ENCODE results near the gene CARMIL1.

Gene CARMIL1

DNA sequence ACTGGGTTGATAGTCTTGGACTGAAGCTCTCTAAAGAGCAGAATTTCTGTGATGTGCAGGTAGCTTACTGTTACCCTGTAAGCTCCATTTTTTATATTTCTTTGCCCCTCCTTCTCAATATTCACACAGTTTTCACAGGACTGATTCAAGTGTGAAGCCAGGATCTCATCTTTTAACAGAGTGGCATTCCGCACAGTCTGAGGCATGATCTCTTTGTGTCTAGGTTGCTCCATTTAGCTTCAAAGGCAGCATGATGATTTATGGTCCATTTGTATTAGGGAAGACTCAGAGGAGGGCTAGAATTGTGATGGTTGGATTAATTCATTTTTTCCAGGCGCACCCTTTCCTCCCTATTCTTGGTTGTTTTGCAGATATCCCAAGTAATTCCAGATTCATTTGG, 43.5 kb downstream of the CARMIL1 start:
- no peaks in the 10 kb centered on the region for H3K9me2 ChIP-seq (replicated peaks; ENCODE audit: low read depth, low read length)
- no peak overlapping the region for H2AFZ ChIP-seq (ENCODE audit: low read length)
- no peaks in the 10 kb centered on the region for H3K36me3 ChIP-seq (ENCODE audit: insufficient read depth, low read length)
- H3K4me1 ChIP-seq (ENCODE audit: insufficient read depth, low read length, poor library complexity, severe bottlenecking), result peaks cover 4% of the 10 kb centered on the region
- no peaks in the 10 kb centered on the region for H3F3A ChIP-seq (ENCODE audit: low read depth)
- no peaks in the 10 kb centered on the region for H3K27me3 ChIP-seq (ENCODE audit: insufficient read depth, low read length, poor library complexity, severe bottlenecking)
- H3K79me2 ChIP-seq (ENCODE audit: insufficient read depth, low read length), result peaks cover 10% of the 10 kb centered on the region; the same call in 1 of the 2 replicates
- no peak overlapping the region for H3K4me3 ChIP-seq (ENCODE audit: low read length, poor library complexity, severe bottlenecking)
- no peak overlapping the region for H3K4me2 ChIP-seq (ENCODE audit: low read depth, low read length, poor library complexity, severe bottlenecking)
- TF ChIP-seq, protein P1, sequence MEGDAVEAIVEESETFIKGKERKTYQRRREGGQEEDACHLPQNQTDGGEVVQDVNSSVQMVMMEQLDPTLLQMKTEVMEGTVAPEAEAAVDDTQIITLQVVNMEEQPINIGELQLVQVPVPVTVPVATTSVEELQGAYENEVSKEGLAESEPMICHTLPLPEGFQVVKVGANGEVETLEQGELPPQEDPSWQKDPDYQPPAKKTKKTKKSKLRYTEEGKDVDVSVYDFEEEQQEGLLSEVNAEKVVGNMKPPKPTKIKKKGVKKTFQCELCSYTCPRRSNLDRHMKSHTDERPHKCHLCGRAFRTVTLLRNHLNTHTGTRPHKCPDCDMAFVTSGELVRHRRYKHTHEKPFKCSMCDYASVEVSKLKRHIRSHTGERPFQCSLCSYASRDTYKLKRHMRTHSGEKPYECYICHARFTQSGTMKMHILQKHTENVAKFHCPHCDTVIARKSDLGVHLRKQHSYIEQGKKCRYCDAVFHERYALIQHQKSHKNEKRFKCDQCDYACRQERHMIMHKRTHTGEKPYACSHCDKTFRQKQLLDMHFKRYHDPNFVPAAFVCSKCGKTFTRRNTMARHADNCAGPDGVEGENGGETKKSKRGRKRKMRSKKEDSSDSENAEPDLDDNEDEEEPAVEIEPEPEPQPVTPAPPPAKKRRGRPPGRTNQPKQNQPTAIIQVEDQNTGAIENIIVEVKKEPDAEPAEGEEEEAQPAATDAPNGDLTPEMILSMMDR (conservative IDR thresholded peaks at IDR 0.05; ENCODE audit: low read length), result no peak
- TF ChIP-seq EZH2phosphoT487 (IDR thresholded peaks at IDR 0.05; ENCODE audit: borderline replicate concordance), result no peak
- no peaks in the 10 kb centered on the region for H4K20me1 ChIP-seq (ENCODE audit: insufficient read depth, low read length, poor library complexity, severe bottlenecking)
- no peaks in the 10 kb centered on the region for H3K9me3 ChIP-seq (ENCODE audit: insufficient read depth, low read depth, low read length)
- no peak overlapping the region for H3K9ac ChIP-seq (ENCODE audit: low read depth, low read length, poor library complexity, severe bottlenecking)

DNA sequence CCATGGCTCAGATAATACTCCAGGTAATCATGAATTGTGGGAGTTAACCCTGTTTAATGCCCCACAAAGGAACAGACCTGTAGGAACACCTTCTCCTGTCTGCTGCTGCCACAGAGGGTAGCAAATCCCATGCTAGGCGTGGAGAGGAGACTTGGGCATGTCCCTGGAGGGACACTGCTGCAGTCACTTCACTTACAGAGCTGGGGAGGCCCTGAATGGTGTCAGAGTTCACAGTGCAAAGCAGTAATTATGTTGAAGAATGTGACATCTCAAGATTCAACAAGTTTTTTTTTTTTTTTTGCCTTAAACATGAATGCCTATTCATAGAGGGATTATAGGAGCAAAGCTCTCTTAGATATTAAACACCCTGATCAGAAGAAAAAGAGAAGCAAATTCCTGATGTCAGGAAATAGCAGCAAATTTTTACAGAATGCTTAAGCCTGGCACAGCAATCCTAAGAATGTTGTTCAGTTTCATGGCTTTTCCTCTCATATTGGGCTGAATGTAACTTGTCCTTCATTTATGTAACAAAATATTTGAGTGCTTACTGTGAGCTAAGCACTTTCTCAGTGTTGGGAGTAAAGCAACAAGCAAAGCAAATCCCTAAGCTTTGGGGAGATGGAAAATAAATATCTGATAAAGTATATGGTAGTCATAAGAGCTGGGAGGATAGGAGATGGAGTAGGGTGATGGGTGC, 45.0 kb downstream of the CARMIL1 start:
- no peak overlapping the region for H3K9ac ChIP-seq (ENCODE audit: low read depth, low read length, poor library complexity, severe bottlenecking)
- H3K79me2 ChIP-seq (ENCODE audit: insufficient read depth, low read length), result no peaks in the 10 kb centered on the region
- no peaks in the 10 kb centered on the region for H3F3A ChIP-seq (ENCODE audit: low read depth)
- no peaks in the 10 kb centered on the region for H3K9me2 ChIP-seq (replicated peaks; ENCODE audit: low read depth, low read length)
- H3K4me3 ChIP-seq (ENCODE audit: low read length, poor library complexity, severe bottlenecking), result no peak overlapping the region
- no peak for TF ChIP-seq EZH2phosphoT487 (IDR thresholded peaks at IDR 0.05; ENCODE audit: borderline replicate concordance)
- TF ChIP-seq, protein P1 (conservative IDR thresholded peaks at IDR 0.05; ENCODE audit: low read length), result no peak
- H2AFZ ChIP-seq (ENCODE audit: low read length), result no peak overlapping the region
- no peaks in the 10 kb centered on the region for H3K27me3 ChIP-seq (ENCODE audit: insufficient read depth, low read length, poor library complexity, severe bottlenecking)
- peaks cover 4% of the 10 kb centered on the region for H3K4me1 ChIP-seq (ENCODE audit: insufficient read depth, low read length, poor library complexity, severe bottlenecking)
- H4K20me1 ChIP-seq (ENCODE audit: insufficient read depth, low read length, poor library complexity, severe bottlenecking), result no peaks in the 10 kb centered on the region
- no peaks in the 10 kb centered on the region for H3K9me3 ChIP-seq (ENCODE audit: insufficient read depth, low read depth, low read length)
- H3K36me3 ChIP-seq (ENCODE audit: insufficient read depth, low read length), result no peaks in the 10 kb centered on the region
- no peak overlapping the region for H3K4me2 ChIP-seq (ENCODE audit: low read depth, low read length, poor library complexity, severe bottlenecking)

DNA sequence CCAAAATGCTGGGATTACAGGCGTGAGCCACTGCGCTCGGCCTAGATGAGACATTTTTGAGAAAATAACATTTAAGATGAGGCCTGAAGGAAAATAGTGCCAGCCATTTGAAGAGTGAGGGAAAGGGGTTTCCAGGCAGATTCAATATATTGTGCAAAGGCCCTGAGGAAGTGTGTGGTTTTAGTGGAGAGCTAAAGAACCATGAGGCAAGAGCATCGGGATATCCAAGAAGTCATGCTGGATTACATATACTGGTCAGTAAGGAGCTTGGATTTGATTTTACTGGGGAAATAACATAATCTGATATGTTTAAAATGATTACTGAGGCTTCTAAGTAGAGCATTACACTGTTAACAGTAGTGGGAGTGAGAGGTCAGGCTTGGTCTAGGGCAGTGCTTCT, 47.0 kb downstream of the CARMIL1 start:
- no peaks in the 10 kb centered on the region for H3K9me2 ChIP-seq (replicated peaks; ENCODE audit: low read depth, low read length)
- H3K9me3 ChIP-seq (ENCODE audit: insufficient read depth, low read depth, low read length), result no peaks in the 10 kb centered on the region
- no peak overlapping the region for H2AFZ ChIP-seq (ENCODE audit: low read length)
- TF ChIP-seq, protein P1 (conservative IDR thresholded peaks at IDR 0.05; ENCODE audit: low read length), result no peak
- TF ChIP-seq EZH2phosphoT487 (IDR thresholded peaks at IDR 0.05; ENCODE audit: borderline replicate concordance), result no peak
- H3K9ac ChIP-seq (ENCODE audit: low read depth, low read length, poor library complexity, severe bottlenecking), result no peak overlapping the region
- no peaks in the 10 kb centered on the region for H3F3A ChIP-seq (ENCODE audit: low read depth)
- H3K4me3 ChIP-seq (ENCODE audit: low read length, poor library complexity, severe bottlenecking), result no peak overlapping the region
- H3K27me3 ChIP-seq (ENCODE audit: insufficient read depth, low read length, poor library complexity, severe bottlenecking), result no peaks in the 10 kb centered on the region
- no peaks in the 10 kb centered on the region for H3K36me3 ChIP-seq (ENCODE audit: insufficient read depth, low read length)
- no peaks in the 10 kb centered on the region for H3K79me2 ChIP-seq (ENCODE audit: insufficient read depth, low read length)
- no peak overlapping the region for H3K4me2 ChIP-seq (ENCODE audit: low read depth, low read length, poor library complexity, severe bottlenecking)
- no peaks in the 10 kb centered on the region for H4K20me1 ChIP-seq (ENCODE audit: insufficient read depth, low read length, poor library complexity, severe bottlenecking)
- H3K4me1 ChIP-seq (ENCODE audit: insufficient read depth, low read length, poor library complexity, severe bottlenecking), result no peaks in the 10 kb centered on the region
